D341Med (cell line): Measurements from ENCODE around the gene NBPF19.
"Not testable (repeated sequence)": the region's sequence is repeated elsewhere in the genome, so short reads cannot be mapped to it uniquely, and the experiment has no call there.

Source experiments
- DNase-seq: peaks from one replicate; pipeline ENCODE4 v3.0.0; 2012; ENCODE audit warnings: low spot score

Gene NBPF19, protein sequence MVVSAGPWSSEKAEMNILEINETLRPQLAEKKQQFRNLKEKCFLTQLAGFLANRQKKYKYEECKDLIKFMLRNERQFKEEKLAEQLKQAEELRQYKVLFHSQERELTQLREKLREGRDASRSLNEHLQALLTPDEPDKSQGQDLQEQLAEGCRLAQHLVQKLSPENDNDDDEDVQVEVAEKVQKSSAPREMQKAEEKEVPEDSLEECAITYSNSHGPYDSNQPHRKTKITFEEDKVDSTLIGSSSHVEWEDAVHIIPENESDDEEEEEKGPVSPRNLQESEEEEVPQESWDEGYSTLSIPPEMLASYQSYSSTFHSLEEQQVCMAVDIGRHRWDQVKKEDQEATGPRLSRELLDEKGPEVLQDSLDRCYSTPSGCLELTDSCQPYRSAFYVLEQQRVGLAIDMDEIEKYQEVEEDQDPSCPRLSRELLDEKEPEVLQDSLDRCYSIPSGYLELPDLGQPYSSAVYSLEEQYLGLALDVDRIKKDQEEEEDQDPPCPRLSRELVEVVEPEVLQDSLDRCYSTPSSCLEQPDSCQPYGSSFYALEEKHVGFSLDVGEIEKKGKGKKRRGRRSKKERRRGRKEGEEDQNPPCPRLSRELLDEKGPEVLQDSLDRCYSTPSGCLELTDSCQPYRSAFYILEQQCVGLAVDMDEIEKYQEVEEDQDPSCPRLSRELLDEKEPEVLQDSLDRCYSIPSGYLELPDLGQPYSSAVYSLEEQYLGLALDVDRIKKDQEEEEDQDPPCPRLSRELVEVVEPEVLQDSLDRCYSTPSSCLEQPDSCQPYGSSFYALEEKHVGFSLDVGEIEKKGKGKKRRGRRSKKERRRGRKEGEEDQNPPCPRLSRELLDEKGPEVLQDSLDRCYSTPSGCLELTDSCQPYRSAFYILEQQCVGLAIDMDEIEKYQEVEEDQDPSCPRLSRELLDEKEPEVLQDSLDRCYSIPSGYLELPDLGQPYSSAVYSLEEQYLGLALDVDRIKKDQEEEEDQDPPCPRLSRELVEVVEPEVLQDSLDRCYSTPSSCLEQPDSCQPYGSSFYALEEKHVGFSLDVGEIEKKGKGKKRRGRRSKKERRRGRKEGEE (N-terminal part only)

DNA sequence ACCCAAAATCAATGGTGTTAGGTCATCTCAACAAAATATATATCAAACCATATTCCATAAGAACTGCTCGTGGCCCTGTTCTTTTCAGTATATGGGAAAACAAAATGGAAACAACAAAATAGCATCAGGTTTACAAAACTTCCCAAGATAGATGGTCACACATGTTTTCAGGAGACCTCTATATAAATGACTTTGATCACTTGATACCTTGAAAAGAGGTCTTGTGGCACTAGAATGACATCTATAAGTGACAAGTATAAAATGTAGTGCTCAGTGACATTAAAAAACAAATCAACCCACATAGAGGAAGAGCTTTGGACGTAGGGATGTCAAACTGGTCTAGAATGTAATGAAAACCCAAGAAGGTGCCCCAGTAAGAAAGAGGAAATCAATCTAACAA lies at the start of gene NBPF19:
Gene NBPF19 (plus strand): TSS at position 301 of the 400 bp plus-strand sequence. CDS start 888 bp downstream, outside the sequence.
- DNase-seq: not testable (repeated sequence)

DNA sequence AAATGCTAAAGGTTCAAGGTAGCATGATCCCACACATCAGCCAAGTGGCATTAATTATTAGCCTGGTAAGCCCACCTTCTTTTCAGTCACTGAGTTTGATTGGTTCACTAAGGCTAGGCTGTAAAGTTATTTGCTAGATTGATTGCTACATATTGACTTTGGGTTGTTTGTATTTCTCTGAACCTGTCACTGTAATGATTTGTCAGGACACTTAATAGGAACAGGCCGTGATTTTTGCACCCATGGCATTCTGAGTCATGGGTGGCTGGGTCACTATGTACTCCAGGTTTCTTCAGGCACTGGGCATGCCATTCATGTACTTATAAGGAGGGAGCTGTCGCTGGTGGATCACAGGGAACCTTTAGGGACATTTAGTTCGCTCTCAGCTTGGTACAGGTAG lies 46.5 kb upstream of the NBPF19 start:
- not testable (repeated sequence) for DNase-seq

DNA sequence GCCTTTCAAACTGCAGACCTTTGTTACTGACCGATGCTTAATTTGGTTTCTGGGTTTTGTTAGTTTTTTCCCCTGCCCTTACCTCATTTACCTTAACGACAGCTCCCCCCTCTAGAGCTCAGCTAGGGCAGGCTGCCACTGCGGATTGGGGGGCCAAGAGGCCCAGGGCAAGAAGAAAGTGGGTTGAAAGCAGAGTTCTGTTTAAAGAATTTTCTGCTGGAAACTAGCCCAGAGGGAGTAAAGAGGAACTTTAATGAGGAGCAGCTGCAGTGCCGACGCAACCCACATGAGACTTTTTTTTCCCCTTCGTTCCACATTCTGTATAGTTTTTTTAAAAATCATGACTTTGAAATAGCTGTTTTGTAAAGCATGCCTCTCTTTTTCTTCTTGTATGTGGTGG lies 29.4 kb upstream of the NBPF19 start:
- DNase-seq: not testable (repeated sequence)

DNA sequence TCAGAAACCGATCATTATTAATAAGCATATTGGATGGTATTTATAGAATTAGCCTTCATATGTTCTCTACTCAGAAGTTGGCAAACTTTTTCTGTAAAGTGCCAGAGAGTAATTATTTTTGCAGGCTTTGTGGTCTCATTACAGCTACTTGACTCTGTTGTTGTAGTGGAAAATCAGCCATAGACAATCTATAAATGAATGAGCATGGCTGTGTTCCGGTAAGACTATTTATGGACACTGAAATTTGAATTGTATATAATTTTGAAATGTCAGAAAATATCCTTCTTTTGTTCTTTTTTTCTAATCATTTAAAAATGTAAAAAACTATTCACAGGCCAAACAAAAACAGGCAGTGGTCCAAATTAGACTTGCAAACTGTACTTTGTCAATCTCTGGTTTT lies 22.6 kb upstream of the NBPF19 start:
- not testable (repeated sequence) for DNase-seq

DNA sequence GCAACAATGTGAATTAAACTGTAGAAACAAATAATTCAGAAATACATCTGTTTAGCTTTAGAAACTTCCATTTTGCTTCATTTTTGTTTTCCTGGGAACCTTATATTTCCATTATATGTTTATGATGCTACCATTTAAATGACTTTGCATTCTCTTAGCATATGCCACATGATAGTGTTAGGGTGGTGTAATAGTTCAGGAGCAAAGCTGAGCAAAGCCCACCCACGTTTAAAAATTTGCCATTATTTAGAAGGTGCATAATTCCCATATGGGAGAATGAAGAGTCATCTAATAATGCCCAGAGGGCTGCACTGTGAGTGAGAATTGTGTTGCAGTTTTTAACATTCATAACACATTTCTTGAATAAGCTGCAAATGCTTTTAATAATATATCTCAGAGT lies 22.2 kb upstream of the NBPF19 start:
- DNase-seq: not testable (repeated sequence)

DNA sequence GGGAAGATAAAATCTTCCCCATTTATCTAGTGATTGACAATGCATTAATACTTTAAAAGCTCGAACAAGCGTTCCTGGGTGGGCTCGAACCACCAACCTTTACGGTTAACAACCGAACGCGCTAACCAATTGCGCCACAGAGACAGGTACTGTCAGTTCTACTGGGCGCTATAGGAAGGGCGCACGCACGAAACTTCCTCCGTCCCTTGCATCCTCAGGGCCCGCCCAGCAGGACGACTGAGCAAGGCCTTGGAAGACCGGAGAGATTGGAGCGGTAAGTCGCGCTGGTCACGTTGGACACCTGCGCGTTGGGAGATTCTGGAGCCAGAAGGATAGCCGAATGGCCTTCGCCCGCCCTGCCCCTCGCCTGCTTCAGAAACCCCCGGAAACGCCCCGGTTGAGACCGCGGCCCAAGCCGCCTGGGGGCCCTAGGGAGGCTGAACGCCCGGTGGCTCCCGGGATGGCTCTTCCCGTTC lies 83.5 kb downstream of the NBPF19 start:
- not testable (repeated sequence) for DNase-seq

DNA sequence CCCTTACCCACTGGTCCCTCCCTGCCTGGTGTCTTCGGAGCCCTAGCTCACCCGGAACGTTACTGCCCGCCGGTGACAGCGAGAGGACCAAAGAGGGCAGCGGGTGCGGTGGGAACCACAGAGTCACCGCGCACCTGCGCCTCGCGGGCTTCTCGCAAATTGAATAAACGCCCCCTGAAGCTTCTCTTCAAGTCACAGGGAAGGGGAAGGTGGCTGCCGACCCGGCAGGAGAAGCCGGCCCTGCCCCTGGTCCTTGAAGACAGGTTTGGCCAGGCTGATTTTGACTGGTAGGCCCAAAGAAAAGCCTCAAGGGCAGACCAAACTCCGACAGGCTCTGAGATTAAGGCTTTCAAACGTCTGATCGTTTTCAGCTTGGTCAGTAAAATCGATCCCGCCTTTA lies 87.0 kb downstream of the NBPF19 start:
- not testable (repeated sequence) for DNase-seq

DNA sequence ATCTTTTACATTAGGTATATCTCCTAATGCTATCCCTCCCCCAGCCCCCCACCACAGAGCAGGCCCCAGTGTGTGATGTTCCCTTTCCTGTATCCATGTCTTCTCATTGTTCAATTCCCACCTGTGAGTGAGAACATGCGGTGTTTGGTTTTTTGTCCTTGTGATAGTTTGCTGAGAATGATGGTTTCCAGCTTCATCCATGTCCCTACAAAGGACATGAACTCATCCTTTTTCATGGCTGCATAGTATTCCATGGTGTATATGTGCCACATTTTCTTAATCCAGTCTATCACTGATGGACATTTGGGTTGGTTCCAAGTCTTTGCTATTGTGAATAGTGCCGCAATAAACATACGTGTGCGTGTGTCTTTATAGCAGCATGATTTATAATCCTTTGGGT lies 90.6 kb downstream of the NBPF19 start:
- not testable (repeated sequence) for DNase-seq

DNA sequence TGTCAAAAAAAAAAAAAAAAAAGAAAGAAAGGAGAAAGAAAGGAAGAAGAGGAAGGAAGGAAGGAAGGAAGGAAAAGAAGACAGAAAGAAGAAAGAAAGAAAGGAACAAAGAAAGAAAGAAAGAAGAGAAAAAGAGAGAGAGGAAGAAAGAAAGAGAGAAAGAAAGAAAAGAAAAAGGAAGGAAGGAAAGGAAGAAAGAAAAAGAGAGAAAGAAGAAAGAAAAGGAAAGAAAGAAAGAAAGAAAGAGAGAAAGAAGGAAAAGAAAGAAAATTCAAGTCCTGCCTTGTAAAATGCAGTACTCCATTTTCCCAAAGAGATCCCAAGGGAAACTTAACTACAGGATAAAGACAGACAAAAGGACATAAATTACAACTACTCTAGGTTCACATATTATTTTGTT lies 97.9 kb downstream of the NBPF19 start:
- DNase-seq: not testable (repeated sequence)

DNA sequence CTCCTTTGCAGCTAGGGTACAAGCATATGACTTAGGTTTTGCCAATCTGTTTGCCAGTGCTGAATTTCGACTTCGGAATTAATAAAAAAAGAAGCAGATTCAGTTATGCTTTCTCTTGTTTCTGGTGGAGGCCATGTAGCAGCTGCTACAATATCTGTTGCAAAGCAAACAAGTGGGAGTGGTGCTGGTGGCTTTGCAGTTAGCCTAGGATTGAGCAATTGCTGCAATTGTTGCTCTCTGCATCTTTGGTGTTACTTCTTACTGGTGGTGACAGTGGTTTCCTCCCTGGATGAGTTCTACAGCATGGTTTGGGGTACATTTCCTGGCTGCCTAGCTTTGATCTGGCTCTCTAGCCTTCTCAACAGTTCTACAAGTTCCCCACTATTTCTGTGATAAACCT lies 110.7 kb downstream of the NBPF19 start:
- DNase-seq: not testable (repeated sequence)
